Neural progenitor cell (in vitro differentiated cells): Measurements from ENCODE around the gene PAQR4. TPM values are rescaled to one million over a fixed set of nuclear protein-coding genes. Genes with fewer than 3 reads are reported as not detected.

Source experiments
- DNase-seq: peaks from one replicate; pipeline ENCODE4 v3.0.0-alpha.2; 2016; ENCODE audit warnings: low spot score
- H2AFZ ChIP-seq: fragments of 200-600 bp; sonication (generic); replicated peaks from 2 replicates; pipeline ENCODE4 v1.6.1; 2016; ENCODE audit warnings: antibody characterized with exemption
- H3F3A ChIP-seq: fragments of 200-600 bp; sonication (generic); 2 replicates; pipeline ENCODE4 v1.6.1; 2016; ENCODE audit warnings: antibody characterized with exemption, low read depth
- H3K27ac ChIP-seq: fragments of 200-600 bp; sonication (generic); 2 replicates; pipeline ENCODE4 v1.5.1; 2016; ENCODE audit warnings: mild to moderate bottlenecking
- H3K27me3 ChIP-seq: fragments of 200-600 bp; sonication (generic); 2 replicates; pipeline ENCODE4 v1.6.1; 2016; ENCODE audit warnings: mild to moderate bottlenecking, moderate library complexity
- H3K36me3 ChIP-seq: fragments of 200-600 bp; sonication (generic); 2 replicates; pipeline ENCODE4 v1.5.1; 2016
- H3K4me1 ChIP-seq: fragments of 200-600 bp; sonication (generic); 2 replicates; pipeline ENCODE4 v1.6.1; 2016; ENCODE audit warnings: mixed run types
- H3K4me2 ChIP-seq: fragments of 200-600 bp; sonication (generic); 2 replicates; pipeline ENCODE4 v1.6.1; 2016
- H3K4me3 ChIP-seq: fragments of 200-600 bp; sonication (generic); 2 replicates; pipeline ENCODE4 v1.5.1; 2016
- H3K79me2 ChIP-seq: fragments of 200-600 bp; sonication (generic); 2 replicates; pipeline ENCODE4 v1.6.1; 2016; ENCODE audit warnings: low read depth
- H3K9ac ChIP-seq: fragments of 200-600 bp; sonication (generic); 2 replicates; pipeline ENCODE4 v1.6.1; 2016
- H3K9me3 ChIP-seq: fragments of 200-600 bp; sonication (generic); 2 replicates; pipeline ENCODE4 v1.5.1; 2016; ENCODE audit warnings: low read depth
- H4K20me1 ChIP-seq: fragments of 200-600 bp; sonication (generic); 2 replicates; pipeline ENCODE4 v1.6.1; 2016; ENCODE audit warnings: low read depth
- H3K27ac Mint-ChIP-seq: 3 replicates; pipeline ENCODE4 v1.8.0; 2021; ENCODE audit warnings: mixed read lengths
- H3K27me3 Mint-ChIP-seq: 2 replicates; pipeline ENCODE4 v1.8.0; 2022; ENCODE audit warnings: low read depth, mild to moderate bottlenecking, inconsistent platforms, moderate library complexity, mixed read lengths; ENCODE audit not compliant: insufficient read depth
- H3K36me3 Mint-ChIP-seq: 3 replicates; pipeline ENCODE4 v1.8.0; 2021; ENCODE audit warnings: mixed read lengths
- H3K4me1 Mint-ChIP-seq: 3 replicates; pipeline ENCODE4 v1.8.0; 2021; ENCODE audit warnings: mixed read lengths
- H3K4me3 Mint-ChIP-seq: 3 replicates; pipeline ENCODE4 v1.8.0; 2021; ENCODE audit warnings: mild to moderate bottlenecking, moderate library complexity, mixed read lengths
- H3K9me3 Mint-ChIP-seq: 3 replicates; pipeline ENCODE4 v1.8.0; 2020; ENCODE audit warnings: mixed read lengths
- EZH2 ChIP-seq: fragments of 200-600 bp; sonication (generic); IDR thresholded peaks from 2 replicates; pipeline ENCODE4 v1.6.1; 2017; ENCODE audit warnings: antibody characterized with exemption, mild to moderate bottlenecking, moderate library complexity
- EZH2phosphoT487 ChIP-seq: fragments of 200-600 bp; sonication (generic); IDR thresholded peaks from 2 replicates; pipeline ENCODE4 v1.6.1; 2017; ENCODE audit warnings: antibody characterized with exemption
- total RNA-seq: library from RNA; depleted of rRNA; stranded (reverse); fragments of >200 nt; gene quantifications from 2 replicates; pipeline ENCODE4 v1.2.3, GENCODE V29; 2015; ENCODE audit warnings: low replicate concordance
- TF ChIP-seq, protein P1 (sequence below): fragments of 200-600 bp; sonication (generic); IDR thresholded peaks from 2 replicates; pipeline ENCODE4 v1.5.1; 2017; ENCODE audit warnings: antibody characterized with exemption, mild to moderate bottlenecking

PAQR4 gene
- total RNA-seq, 1 donor from 2014 or later: 3.3 TPM

DNA sequence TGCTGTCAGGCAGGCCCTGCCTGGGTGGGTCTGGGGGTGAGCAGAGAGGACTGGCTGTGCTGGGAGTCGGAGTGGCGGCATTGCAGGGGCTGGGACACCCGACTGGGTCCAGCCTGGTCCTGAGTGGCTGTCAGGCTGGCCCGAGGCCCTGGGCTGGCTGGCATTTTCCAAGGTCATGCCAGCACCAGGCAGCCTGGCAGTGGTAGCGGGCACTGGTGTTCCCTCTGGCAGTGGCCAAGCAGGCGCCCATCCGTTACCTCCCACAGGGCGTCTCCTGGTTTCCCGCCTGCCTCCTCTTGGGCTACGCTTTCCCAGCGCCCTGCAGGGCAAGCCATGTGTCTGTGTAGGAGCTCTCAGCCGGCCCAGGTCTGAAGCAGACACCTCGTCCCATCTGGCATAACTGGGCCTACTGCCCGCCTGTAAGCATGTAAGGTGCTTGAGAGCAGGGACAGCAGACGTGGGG is 16.8 kb downstream of the PAQR4 start:
- Histone ChIP-seq H3K79me2 (no peaks in the 10 kb centered on the region), H3K9ac (no peak overlapping the region), H2AFZ (no peak overlapping the region), H3K4me3 (no peak overlapping the region), H3K4me2 (no peak overlapping the region), H3F3A (peaks cover 33% of the 10 kb centered on the region), H3K27me3 (peaks cover 7% of the 10 kb centered on the region), H3K9me3 (no peaks in the 10 kb centered on the region), H3K27ac (no peak overlapping the region), H4K20me1 (no peaks in the 10 kb centered on the region), H3K36me3 (no peaks in the 10 kb centered on the region), H3K4me1 (peaks cover 22% of the 10 kb centered on the region)
- Mint-ChIP-seq H3K9me3 (no peaks in the 10 kb centered on the region), H3K27me3 (peaks cover 6% of the 10 kb centered on the region), H3K4me1 (peaks cover 18% of the 10 kb centered on the region), H3K36me3 (no peaks in the 10 kb centered on the region), H3K4me3 (no peak overlapping the region), H3K27ac (no peak overlapping the region)
- TF ChIP-seq EZH2 (no peak), EZH2phosphoT487 (no peak)
- TF ChIP-seq, protein P1, sequence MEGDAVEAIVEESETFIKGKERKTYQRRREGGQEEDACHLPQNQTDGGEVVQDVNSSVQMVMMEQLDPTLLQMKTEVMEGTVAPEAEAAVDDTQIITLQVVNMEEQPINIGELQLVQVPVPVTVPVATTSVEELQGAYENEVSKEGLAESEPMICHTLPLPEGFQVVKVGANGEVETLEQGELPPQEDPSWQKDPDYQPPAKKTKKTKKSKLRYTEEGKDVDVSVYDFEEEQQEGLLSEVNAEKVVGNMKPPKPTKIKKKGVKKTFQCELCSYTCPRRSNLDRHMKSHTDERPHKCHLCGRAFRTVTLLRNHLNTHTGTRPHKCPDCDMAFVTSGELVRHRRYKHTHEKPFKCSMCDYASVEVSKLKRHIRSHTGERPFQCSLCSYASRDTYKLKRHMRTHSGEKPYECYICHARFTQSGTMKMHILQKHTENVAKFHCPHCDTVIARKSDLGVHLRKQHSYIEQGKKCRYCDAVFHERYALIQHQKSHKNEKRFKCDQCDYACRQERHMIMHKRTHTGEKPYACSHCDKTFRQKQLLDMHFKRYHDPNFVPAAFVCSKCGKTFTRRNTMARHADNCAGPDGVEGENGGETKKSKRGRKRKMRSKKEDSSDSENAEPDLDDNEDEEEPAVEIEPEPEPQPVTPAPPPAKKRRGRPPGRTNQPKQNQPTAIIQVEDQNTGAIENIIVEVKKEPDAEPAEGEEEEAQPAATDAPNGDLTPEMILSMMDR: no peak
- DNase-seq: no peak

DNA sequence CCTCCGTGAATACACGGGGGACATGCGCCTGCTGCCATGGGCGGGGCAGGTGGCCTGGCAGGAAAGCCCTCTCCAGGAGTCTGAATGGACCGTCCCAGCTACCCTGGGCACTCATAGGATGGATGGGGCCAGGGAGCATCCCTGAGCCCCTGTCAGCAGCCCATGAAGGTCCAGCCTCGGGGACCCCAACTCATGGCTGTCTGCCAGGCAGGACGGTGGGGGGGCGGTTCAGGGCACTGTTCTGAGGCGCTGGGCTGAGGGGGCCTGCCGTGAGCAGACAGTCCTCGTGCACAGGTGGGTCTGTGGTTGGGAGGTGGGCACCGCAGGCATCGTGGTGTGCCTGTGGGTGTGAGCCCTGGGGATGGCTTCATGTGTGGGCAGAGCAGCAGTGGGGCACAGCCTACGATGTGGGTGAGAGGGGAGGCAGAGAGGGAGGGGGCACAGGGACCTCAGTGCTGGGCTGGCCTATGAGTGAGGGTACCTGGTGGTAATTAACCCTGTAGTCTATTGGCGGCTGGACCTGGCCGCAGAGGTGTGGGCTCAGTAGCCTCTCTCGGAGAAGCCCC is 17.6 kb downstream of the PAQR4 start:
- Histone ChIP-seq H3K27me3 (peaks cover 7% of the 10 kb centered on the region), H3K9me3 (no peaks in the 10 kb centered on the region), H2AFZ (no peak overlapping the region), H3K4me1 (peaks cover 14% of the 10 kb centered on the region), H3K79me2 (no peaks in the 10 kb centered on the region), H3K36me3 (no peaks in the 10 kb centered on the region), H3F3A (peaks cover 25% of the 10 kb centered on the region), H3K27ac (no peak overlapping the region), H3K9ac (no peak overlapping the region), H4K20me1 (no peaks in the 10 kb centered on the region), H3K4me2 (no peak overlapping the region), H3K4me3 (no peak overlapping the region)
- TF ChIP-seq EZH2: no peak
- TF ChIP-seq, protein P1: no peak
- TF ChIP-seq EZH2phosphoT487: no peak
- no peak for DNase-seq
- Mint-ChIP-seq H3K9me3 (no peaks in the 10 kb centered on the region), H3K27ac (no peak overlapping the region), H3K4me3 (no peak overlapping the region), H3K36me3 (no peaks in the 10 kb centered on the region), H3K4me1 (peaks cover 10% of the 10 kb centered on the region), H3K27me3 (peaks cover 6% of the 10 kb centered on the region)

DNA sequence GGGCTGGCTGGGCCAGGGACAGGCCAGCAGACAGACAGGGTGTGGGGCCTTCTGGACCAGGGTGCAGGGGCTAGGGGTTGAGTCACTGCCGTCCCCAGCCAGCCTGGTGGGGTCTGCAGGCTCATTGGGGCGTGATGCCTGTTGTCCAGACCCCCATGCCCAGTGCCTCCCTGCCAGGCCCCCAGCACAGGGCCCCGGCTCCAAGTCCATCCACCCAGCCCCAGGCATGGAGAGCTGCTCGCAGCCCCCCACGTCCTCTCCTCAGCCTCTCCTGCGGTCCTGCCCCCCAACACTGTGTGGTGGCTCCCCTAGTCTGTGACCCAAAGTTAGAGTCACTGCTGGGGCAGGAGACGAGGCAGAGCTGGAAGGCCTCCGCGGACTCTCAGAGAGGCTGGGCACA is 18.1 kb downstream of the PAQR4 start:
- DNase-seq: no peak
- Histone ChIP-seq H4K20me1 (no peaks in the 10 kb centered on the region), H3K4me1 (peaks cover 8% of the 10 kb centered on the region), H3K9ac (peak overlapping the region; percentile 13), H3K4me2 (no peak overlapping the region), H3K27me3 (peaks cover 7% of the 10 kb centered on the region), H3K79me2 (no peaks in the 10 kb centered on the region), H3K27ac (no peak overlapping the region), H3K4me3 (no peak overlapping the region), H3K36me3 (no peaks in the 10 kb centered on the region), H3F3A (peaks cover 19% of the 10 kb centered on the region), H3K9me3 (no peaks in the 10 kb centered on the region), H2AFZ (no peak overlapping the region)
- H3K4me3 Mint-ChIP-seq: no peak overlapping the region
- no peak for TF ChIP-seq EZH2phosphoT487
- TF ChIP-seq, protein P1: no peak
- no peak for TF ChIP-seq EZH2
- peaks cover 5% of the 10 kb centered on the region for H3K4me1 Mint-ChIP-seq
- H3K27me3 Mint-ChIP-seq: peaks cover 5% of the 10 kb centered on the region
- H3K9me3 Mint-ChIP-seq: no peaks in the 10 kb centered on the region
- H3K27ac Mint-ChIP-seq: no peak overlapping the region
- H3K36me3 Mint-ChIP-seq: no peaks in the 10 kb centered on the region
